HG03025 (cell line): ENCODE data around the gene NR3C2.

ENCODE experiments used
- ATAC-seq: cut with Tn5 transposase; IDR thresholded peaks from one replicate; pipeline ENCODE4 v1.9.1; 2021; ENCODE audit warnings: mild to moderate bottlenecking, moderate library complexity; ENCODE audit not compliant: unreplicated experiment, low FRiP score

NR3C2 gene

GRCh38 chr4:148268835-148269234, 173.4 kb downstream of the NR3C2 start:
- ATAC-seq: no peak

GRCh38 chr4:148266921-148267320, 175.3 kb downstream of the NR3C2 start:
- ATAC-seq: no peak

GRCh38 chr4:148266240-148266639, 176.0 kb downstream of the NR3C2 start:
- no peak for ATAC-seq

- ATAC-seq: no peak
Measured at GRCh38 chr4:148265627-148266026, 176.6 kb downstream of the NR3C2 start.

- ATAC-seq: no peak
Measured at GRCh38 chr4:148263802-148264201, 178.4 kb downstream of the NR3C2 start.

- no peak for ATAC-seq
Measured at GRCh38 chr4:148263127-148263526, 179.1 kb downstream of the NR3C2 start.

- ATAC-seq: no peak
Measured at GRCh38 chr4:148261848-148262247, 180.4 kb downstream of the NR3C2 start.

- no peak for ATAC-seq
Measured at GRCh38 chr4:148259841-148260240, 182.4 kb downstream of the NR3C2 start.

- ATAC-seq: no peak
Measured at GRCh38 chr4:148258535-148258934, 183.7 kb downstream of the NR3C2 start.

GRCh38 chr4:148255344-148255720, 186.9 kb downstream of the NR3C2 start:
- no peak for ATAC-seq

GRCh38 chr4:148254621-148255343, 187.4 kb downstream of the NR3C2 start:
- no peak for ATAC-seq

- ATAC-seq: no peak
Measured at GRCh38 chr4:148253768-148254167, 188.4 kb downstream of the NR3C2 start.

- ATAC-seq: no peak
Measured at GRCh38 chr4:148248824-148249223, 193.4 kb downstream of the NR3C2 start.

- no peak for ATAC-seq
Measured at GRCh38 chr4:148245015-148245414, 197.2 kb downstream of the NR3C2 start.

- ATAC-seq: no peak
Measured at GRCh38 chr4:148243837-148244236, 198.4 kb downstream of the NR3C2 start.

GRCh38 chr4:148240241-148240640, 202.0 kb downstream of the NR3C2 start:
- ATAC-seq: no peak

GRCh38 chr4:148239494-148239985, 202.7 kb downstream of the NR3C2 start:
- ATAC-seq: no peak

- no peak for ATAC-seq
Measured at GRCh38 chr4:148238811-148239493, 203.3 kb downstream of the NR3C2 start.

- ATAC-seq: no peak
Measured at GRCh38 chr4:148238086-148238485, 204.1 kb downstream of the NR3C2 start.

GRCh38 chr4:148235809-148236208, 206.4 kb downstream of the NR3C2 start:
- no peak for ATAC-seq

GRCh38 chr4:148229798-148230197, 212.4 kb downstream of the NR3C2 start:
- no peak for ATAC-seq

- no peak for ATAC-seq
Measured at GRCh38 chr4:148229028-148229427, 213.2 kb downstream of the NR3C2 start.
